Ectodermal cell (in vitro differentiated cells): ENCODE results near the gene ZNF511.
"Not testable (repeated sequence)": the region's sequence is repeated elsewhere in the genome, so short reads cannot be mapped to it uniquely, and the experiment has no call there.

Source experiments
- H3K27ac ChIP-seq: 2 replicates; pipeline ENCODE4 v1.7.0; 2013; ENCODE audit warnings: mild to moderate bottlenecking, low read depth, low read length; ENCODE audit not compliant: insufficient read depth, poor library complexity, severe bottlenecking
- H3K27me3 ChIP-seq: 2 replicates; pipeline ENCODE4 v1.7.0; 2013; ENCODE audit warnings: mild to moderate bottlenecking, low read length; ENCODE audit not compliant: insufficient read depth, control insufficient read depth, poor library complexity, severe bottlenecking
- H3K36me3 ChIP-seq: one replicate; pipeline ENCODE4 v1.7.0; 2013; ENCODE audit warnings: low read length; ENCODE audit not compliant: control insufficient read depth, insufficient read depth
- H3K4me1 ChIP-seq: one replicate; pipeline ENCODE4 v1.7.0; 2013; ENCODE audit warnings: low read length; ENCODE audit not compliant: control insufficient read depth, insufficient read depth
- H3K4me3 ChIP-seq: 2 replicates; pipeline ENCODE4 v1.7.0; 2013; ENCODE audit warnings: low read depth, low read length, control low read depth; ENCODE audit not compliant: insufficient read depth
- H3K9me3 ChIP-seq: 2 replicates; pipeline ENCODE4 v1.7.0; 2013; ENCODE audit warnings: mild to moderate bottlenecking, low read length, moderate library complexity; ENCODE audit not compliant: control insufficient read depth
- WGBS, 2 experiments: methylation state at CpG; one replicate each; pipeline ENCODE4 v1.1.7; 2013; ENCODE audit warnings: missing lambda C conversion rate in 2 of 2; 5-methylcytosine and 5-hydroxymethylcytosine counted together

The ZNF511 gene

DNA sequence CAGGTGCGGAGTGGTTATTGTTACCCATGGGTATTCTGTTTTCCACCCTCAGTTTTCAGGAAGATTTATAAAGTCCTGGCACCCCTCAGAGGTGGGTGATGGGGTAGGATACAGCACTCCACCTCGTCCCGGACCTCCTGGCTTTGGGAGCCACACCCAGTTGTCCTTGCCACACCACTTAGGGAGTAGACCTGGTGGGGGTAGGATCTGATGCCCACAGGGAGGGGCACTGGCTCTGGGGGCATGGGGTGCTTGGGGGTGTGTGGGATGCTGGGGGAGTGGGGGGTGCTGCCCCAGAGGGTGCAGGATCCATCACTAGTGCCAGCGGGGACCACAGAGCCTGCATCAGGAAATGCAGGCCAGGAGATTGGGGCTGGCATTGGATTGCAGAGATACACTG lies 4.5 kb downstream of the ZNF511 start:
- Histone ChIP-seq H3K27ac (no peak overlapping the region), H3K27me3 (no peaks in the 10 kb centered on the region), H3K9me3 (no peaks in the 10 kb centered on the region), H3K4me3 (no peak overlapping the region), H3K36me3 (peaks cover 10% of the 10 kb centered on the region), H3K4me1 (no peaks in the 10 kb centered on the region)
- WGBS, 2 experiments: 93% methylated on average over 4 of the region's 4 CpGs

DNA sequence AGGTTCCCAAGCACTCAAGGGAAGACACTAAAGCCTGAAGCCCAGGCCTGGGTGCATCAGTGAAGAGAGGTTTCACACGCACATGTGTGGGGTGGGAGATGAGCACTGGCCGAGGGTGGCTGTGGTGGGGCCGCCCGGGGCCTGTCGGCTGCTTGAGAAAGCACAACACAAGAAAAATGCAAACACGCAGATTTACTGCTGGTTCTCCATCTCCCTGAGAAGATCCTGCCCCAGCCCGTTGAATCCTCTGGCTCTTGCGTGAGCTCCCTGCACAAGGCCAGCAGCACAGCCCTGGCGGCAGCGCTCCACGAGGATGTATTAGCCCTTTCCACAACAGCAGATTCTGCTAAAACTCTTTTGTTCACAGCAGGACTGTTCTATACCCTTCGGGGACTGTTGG lies 6.2 kb downstream of the ZNF511 start:
- no peak overlapping the region for H3K4me3 ChIP-seq
- H3K9me3 ChIP-seq: no peaks in the 10 kb centered on the region
- peaks cover 12% of the 10 kb centered on the region for H3K27me3 ChIP-seq
- 92 to 93% methylated on average over 12 of the region's 12 CpGs for WGBS, 2 experiments
- H3K4me1 ChIP-seq: no peaks in the 10 kb centered on the region
- no peak overlapping the region for H3K27ac ChIP-seq
- peaks cover 8% of the 10 kb centered on the region for H3K36me3 ChIP-seq

DNA sequence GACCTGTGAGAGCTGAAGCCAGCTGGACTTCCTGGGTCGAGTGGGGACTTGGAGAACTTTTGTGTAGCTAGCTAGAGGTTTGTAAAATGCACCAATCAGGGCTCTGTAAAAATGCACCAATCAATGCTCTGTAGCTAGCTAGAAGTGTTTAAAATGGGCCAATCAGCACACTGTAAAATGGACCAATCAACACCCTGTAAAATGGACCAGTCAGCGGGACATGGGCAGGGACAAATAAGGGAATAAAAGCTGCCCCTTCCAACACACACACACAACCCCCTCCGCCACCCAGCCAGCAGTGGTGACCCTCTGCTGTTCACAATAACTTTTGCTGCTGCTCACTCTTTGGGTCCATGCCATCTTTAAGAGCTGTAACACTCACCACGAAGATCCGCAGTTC lies 7.1 kb downstream of the ZNF511 start:
- H3K27ac ChIP-seq: no peak overlapping the region
- 87 to 95% methylated on average over 5 of the region's 5 CpGs for WGBS, 2 experiments

DNA sequence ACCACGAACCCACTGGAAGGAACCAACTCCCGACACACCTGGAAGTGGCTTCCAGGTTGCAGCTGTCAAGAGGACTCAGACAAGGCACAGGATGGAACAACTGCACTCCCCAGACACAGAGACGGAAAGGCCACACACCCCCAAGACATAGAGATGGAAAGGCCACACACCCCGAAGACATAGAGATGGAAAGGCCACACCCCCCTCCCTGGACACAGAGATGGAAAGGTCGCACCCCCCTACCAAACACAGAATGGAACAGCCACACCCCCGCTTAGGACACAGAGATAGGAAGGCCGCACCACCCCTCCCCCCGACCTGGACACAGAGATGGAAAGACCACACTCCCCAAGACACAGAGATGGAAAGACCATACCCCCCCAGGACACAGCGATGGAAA lies 7.6 kb downstream of the ZNF511 start:
- 89 to 92% methylated on average over 8 of the region's 9 CpGs for WGBS, 2 experiments
- Histone ChIP-seq H3K4me1 (no peaks in the 10 kb centered on the region), H3K27me3 (peaks cover 15% of the 10 kb centered on the region), H3K27ac (no peak overlapping the region), H3K36me3 (no peaks in the 10 kb centered on the region), H3K4me3 (no peak overlapping the region), H3K9me3 (no peaks in the 10 kb centered on the region)

More for the DNA sequence above, 7.1 kb downstream of the ZNF511 start:
- Histone ChIP-seq H3K9me3 (no peaks in the 10 kb centered on the region), H3K27me3 (peaks cover 15% of the 10 kb centered on the region), H3K4me3 (no peak overlapping the region), H3K36me3 (no peaks in the 10 kb centered on the region), H3K4me1 (no peaks in the 10 kb centered on the region)

DNA sequence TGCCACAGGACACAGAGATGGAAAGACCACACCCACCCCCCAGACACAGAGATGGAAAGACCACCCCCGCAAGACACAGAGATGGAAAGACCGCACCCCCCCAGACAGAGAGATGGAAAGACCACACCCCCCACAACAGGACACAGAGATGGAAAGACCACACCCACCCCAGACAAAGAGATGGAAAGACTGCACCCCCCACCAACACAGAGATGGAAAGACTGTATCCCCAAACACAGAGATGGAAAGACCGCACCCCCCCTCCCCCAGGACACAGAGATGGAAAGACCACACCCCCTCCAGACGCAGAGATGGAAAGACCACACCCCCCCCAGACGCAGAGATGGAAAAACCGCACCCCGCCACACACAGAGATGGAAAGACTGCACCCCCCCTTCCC lies 8.0 kb downstream of the ZNF511 start:
- WGBS, 2 experiments: 78% methylated on average over 3 of the region's 7 CpGs; no CpG with 5 or more reads in 1 of the 2 experiments
- H3K9me3 ChIP-seq: no peaks in the 10 kb centered on the region
- H3K4me1 ChIP-seq: no peaks in the 10 kb centered on the region

GRCh38 chr10:133318494-133319127 lies 9.9 kb downstream of the ZNF511 start:
- 10 to 11% methylated on average over 51 of the region's 51 CpGs for WGBS, 2 experiments
- H3K27me3 ChIP-seq: peaks cover 15% of the 10 kb centered on the region
- no peaks in the 10 kb centered on the region for H3K4me1 ChIP-seq
- no peak overlapping the region for H3K27ac ChIP-seq
- peak overlapping the region; percentile 34 for H3K4me3 ChIP-seq
- H3K36me3 ChIP-seq: no peaks in the 10 kb centered on the region
- H3K9me3 ChIP-seq: no peaks in the 10 kb centered on the region

More for the DNA sequence above, 8.0 kb downstream of the ZNF511 start:
- Histone ChIP-seq H3K27ac (no peak overlapping the region), H3K4me3 (no peak overlapping the region), H3K36me3 (no peaks in the 10 kb centered on the region), H3K27me3 (peaks cover 15% of the 10 kb centered on the region)

- H3K4me1 ChIP-seq: not testable (repeated sequence)
- 95 to 97% methylated on average over 6 of the region's 6 CpGs for WGBS, 2 experiments
Measured at GRCh38 chr10:133320852-133321422, 12.2 kb downstream of the ZNF511 start.

GRCh38 chr10:133322064-133322709 lies 13.5 kb downstream of the ZNF511 start:
- H3K9me3 ChIP-seq, H3K36me3 ChIP-seq, H3K4me3 ChIP-seq, H3K27ac ChIP-seq: not testable (repeated sequence)
- peaks cover 11% of the 10 kb centered on the region for H3K4me1 ChIP-seq
- WGBS, 2 experiments: 89 to 90% methylated on average over 10 to 12 of the region's 14 CpGs
- peaks cover 41% of the 10 kb centered on the region for H3K27me3 ChIP-seq

More at GRCh38 chr10:133320852-133321422, 12.2 kb downstream of the ZNF511 start:
- peaks cover 28% of the 10 kb centered on the region for H3K27me3 ChIP-seq
- H3K27ac ChIP-seq, H3K4me3 ChIP-seq, H3K9me3 ChIP-seq, H3K36me3 ChIP-seq: not testable (repeated sequence)

DNA sequence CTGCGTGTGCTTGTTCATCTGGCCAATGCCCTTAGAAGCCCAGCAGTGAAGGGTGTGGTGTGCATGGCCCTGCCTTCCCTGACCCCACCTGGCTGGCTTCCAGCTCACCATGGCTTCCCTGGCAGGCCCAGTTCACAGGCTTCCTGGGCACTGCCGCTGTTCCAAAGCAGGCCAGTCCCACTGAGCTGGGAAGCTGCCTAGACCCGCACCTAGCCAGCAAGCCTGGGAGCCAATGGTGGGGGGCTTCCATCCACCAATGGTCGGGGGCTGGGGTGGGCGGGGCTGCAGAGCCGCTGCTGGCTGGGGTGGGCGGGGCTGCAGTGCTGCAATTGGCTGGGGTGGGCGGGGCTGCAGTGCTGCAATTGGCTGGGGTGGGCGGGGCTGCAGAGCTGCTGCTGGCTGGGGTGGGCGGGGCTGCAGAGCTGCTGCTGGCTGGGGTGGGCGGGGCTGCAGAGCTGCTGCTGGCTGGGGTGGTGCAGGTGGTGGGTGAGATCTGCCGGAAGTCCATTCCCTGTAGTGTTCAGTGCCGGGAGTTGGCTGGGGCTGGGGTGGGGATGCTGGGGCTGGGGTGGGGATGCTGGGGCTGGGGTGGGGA lies 15.6 kb downstream of the ZNF511 start:
- no peak overlapping the region for H3K27ac ChIP-seq
- H3K36me3 ChIP-seq: no peaks in the 10 kb centered on the region
- H3K9me3 ChIP-seq: no peaks in the 10 kb centered on the region
- WGBS, 2 experiments: 7 to 8% methylated on average over 12 to 13 of the region's 13 CpGs
- peaks cover 54% of the 10 kb centered on the region for H3K27me3 ChIP-seq
- no peak overlapping the region for H3K4me3 ChIP-seq
- H3K4me1 ChIP-seq: peaks cover 17% of the 10 kb centered on the region

- Histone ChIP-seq H3K27ac (no peak overlapping the region), H3K36me3 (no peaks in the 10 kb centered on the region), H3K9me3 (no peaks in the 10 kb centered on the region), H3K4me3 (no peak overlapping the region), H3K4me1 (peaks cover 18% of the 10 kb centered on the region), H3K27me3 (peaks cover 56% of the 10 kb centered on the region)
- 54% methylated on average over 20 of the region's 20 CpGs for WGBS, 2 experiments
Measured at GRCh38 chr10:133324857-133325260, 16.1 kb downstream of the ZNF511 start.
